ENCODE results near the gene AKAP17A.

GRCh38 chrX:1610736-1611135 lies 19.3 kb downstream of the AKAP17A start:
- TF ChIP-seq POLR2A (IDR thresholded peaks at IDR 0.05), result no peak
- TF ChIP-seq, protein P1, sequence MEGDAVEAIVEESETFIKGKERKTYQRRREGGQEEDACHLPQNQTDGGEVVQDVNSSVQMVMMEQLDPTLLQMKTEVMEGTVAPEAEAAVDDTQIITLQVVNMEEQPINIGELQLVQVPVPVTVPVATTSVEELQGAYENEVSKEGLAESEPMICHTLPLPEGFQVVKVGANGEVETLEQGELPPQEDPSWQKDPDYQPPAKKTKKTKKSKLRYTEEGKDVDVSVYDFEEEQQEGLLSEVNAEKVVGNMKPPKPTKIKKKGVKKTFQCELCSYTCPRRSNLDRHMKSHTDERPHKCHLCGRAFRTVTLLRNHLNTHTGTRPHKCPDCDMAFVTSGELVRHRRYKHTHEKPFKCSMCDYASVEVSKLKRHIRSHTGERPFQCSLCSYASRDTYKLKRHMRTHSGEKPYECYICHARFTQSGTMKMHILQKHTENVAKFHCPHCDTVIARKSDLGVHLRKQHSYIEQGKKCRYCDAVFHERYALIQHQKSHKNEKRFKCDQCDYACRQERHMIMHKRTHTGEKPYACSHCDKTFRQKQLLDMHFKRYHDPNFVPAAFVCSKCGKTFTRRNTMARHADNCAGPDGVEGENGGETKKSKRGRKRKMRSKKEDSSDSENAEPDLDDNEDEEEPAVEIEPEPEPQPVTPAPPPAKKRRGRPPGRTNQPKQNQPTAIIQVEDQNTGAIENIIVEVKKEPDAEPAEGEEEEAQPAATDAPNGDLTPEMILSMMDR (IDR thresholded peaks at IDR 0.05), result no peak

Measured in lower leg skin (tissue), 3 donors.